ENCODE results near the gene HOXA4.

DNA sequence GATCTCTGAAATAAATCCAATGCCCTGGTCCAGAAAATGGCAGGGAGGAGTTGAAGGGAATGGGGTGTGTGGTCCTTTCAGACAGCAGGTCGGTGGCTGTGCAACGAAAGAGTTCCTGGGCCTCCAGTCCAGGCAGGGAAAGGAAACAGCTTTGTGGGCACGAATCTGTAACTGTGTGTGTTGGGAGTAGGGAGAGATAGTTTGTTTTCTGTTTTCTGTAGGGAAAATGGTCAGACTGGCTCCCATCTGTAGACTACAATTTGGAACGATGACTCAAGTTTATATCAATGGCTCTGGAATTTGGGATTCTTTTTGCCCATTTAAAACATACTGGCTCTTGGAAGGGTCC lies 37.3 kb upstream of the HOXA4 start:
- TF ChIP-seq, protein P1, sequence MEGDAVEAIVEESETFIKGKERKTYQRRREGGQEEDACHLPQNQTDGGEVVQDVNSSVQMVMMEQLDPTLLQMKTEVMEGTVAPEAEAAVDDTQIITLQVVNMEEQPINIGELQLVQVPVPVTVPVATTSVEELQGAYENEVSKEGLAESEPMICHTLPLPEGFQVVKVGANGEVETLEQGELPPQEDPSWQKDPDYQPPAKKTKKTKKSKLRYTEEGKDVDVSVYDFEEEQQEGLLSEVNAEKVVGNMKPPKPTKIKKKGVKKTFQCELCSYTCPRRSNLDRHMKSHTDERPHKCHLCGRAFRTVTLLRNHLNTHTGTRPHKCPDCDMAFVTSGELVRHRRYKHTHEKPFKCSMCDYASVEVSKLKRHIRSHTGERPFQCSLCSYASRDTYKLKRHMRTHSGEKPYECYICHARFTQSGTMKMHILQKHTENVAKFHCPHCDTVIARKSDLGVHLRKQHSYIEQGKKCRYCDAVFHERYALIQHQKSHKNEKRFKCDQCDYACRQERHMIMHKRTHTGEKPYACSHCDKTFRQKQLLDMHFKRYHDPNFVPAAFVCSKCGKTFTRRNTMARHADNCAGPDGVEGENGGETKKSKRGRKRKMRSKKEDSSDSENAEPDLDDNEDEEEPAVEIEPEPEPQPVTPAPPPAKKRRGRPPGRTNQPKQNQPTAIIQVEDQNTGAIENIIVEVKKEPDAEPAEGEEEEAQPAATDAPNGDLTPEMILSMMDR (conservative IDR thresholded peaks at IDR 0.05; ENCODE audit: low read depth, low read length) = no peak
- TF ChIP-seq, protein P2, sequence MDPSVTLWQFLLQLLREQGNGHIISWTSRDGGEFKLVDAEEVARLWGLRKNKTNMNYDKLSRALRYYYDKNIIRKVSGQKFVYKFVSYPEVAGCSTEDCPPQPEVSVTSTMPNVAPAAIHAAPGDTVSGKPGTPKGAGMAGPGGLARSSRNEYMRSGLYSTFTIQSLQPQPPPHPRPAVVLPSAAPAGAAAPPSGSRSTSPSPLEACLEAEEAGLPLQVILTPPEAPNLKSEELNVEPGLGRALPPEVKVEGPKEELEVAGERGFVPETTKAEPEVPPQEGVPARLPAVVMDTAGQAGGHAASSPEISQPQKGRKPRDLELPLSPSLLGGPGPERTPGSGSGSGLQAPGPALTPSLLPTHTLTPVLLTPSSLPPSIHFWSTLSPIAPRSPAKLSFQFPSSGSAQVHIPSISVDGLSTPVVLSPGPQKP (IDR thresholded peaks at IDR 0.05; ENCODE audit: borderline replicate concordance, low read depth, low read length) = no peak
- no peak for TF ChIP-seq CHD1 (IDR thresholded peaks at IDR 0.05; ENCODE audit: low read depth, low read length)
- no peak for TF ChIP-seq BHLHE40 (IDR thresholded peaks at IDR 0.05; ENCODE audit: low read depth, low read length)
- no peak for TF ChIP-seq MXI1 (IDR thresholded peaks at IDR 0.05; ENCODE audit: borderline replicate concordance, low read depth, low read length)
- no peak for TF ChIP-seq CEBPB (IDR thresholded peaks at IDR 0.05; ENCODE audit: low read depth, low read length)
- TF ChIP-seq RCOR1 (IDR thresholded peaks at IDR 0.05; ENCODE audit: insufficient replicate concordance, low read length) = no peak
- no peak for TF ChIP-seq RFX5 (IDR thresholded peaks at IDR 0.05; ENCODE audit: low read depth, low read length)
- TF ChIP-seq FOS (IDR thresholded peaks at IDR 0.05; ENCODE audit: low read depth, low read length) = no peak
- no peak for TF ChIP-seq NFE2L2 (IDR thresholded peaks at IDR 0.05; ENCODE audit: low read depth, low read length)
- no peak for TF ChIP-seq POLR2A (IDR thresholded peaks at IDR 0.05; ENCODE audit: low read depth, low read length)
- TF ChIP-seq SMC3 (IDR thresholded peaks at IDR 0.05; ENCODE audit: low read depth, low read length) = no peak

Data from IMR-90 (cell line).